Psoas muscle (tissue), 8 donors: ENCODE data around the gene VIL1. TPM values are rescaled to one million over a fixed set of nuclear protein-coding genes. Genes with fewer than 3 reads are reported as not detected.

ENCODE experiments used
- ATAC-seq, 4 donors: fragments of 200-7000 bp; cut with Tn5 transposase; one replicate each; pipeline ENCODE4 v1.9.1; 2020; ENCODE audit warnings: moderate library complexity in 3 of 4, mild to moderate bottlenecking in 2 of 4
- DNase-seq, 2 donors: peaks; one replicate each; pipeline ENCODE4 v3.0.0-alpha.2; 2020
- H3K27ac ChIP-seq: fragments of 200-600 bp; one replicate; pipeline ENCODE4 v1.8.0; 2022
- H3K27me3 ChIP-seq, 3 donors: fragments of 200-600 bp in 1 of 3; one replicate each; pipeline versions ENCODE4 v1.6.1 to v1.8.0; 2013 to 2022; ENCODE audit warnings: low read length in 2 of 3, mild to moderate bottlenecking in 2 of 3, moderate library complexity in 1 of 3; ENCODE audit not compliant: insufficient read depth in 3 of 3
- H3K36me3 ChIP-seq, 2 donors: fragments of 200-600 bp in 1 of 2; one replicate each; pipeline versions ENCODE4 v1.6.1 to v1.8.0; 2013 to 2022; ENCODE audit warnings: low read depth in 1 of 2, mild to moderate bottlenecking in 1 of 2, moderate library complexity in 1 of 2; ENCODE audit not compliant: insufficient read depth in 1 of 2
- H3K4me1 ChIP-seq: fragments of 200-600 bp; one replicate; pipeline ENCODE4 v1.8.0; 2022
- H3K4me3 ChIP-seq: fragments of 200-600 bp; one replicate; pipeline ENCODE4 v1.8.0; 2022; ENCODE audit warnings: mild to moderate bottlenecking
- H3K9me3 ChIP-seq: fragments of 200-600 bp; one replicate; pipeline ENCODE4 v1.8.0; 2022
- CTCF ChIP-seq: fragments of 200-600 bp; IDR thresholded peaks from one replicate; pipeline ENCODE4 v1.8.0; 2022; ENCODE audit warnings: antibody characterized with exemption
- WGBS, 3 donors: extraction: QIAGEN DNeasy Blood & Tissue Kit; methylation state at CpG; one replicate each; pipeline versions ENCODE4 v1.1.6 to v1.1.7; 2013; 5-methylcytosine and 5-hydroxymethylcytosine counted together
- intact Hi-C, 2 donors: fragments of 100-400 bp; cut with DNase I; formaldehyde crosslinking; loops; one replicate each; pipeline versions ENCODE4 v1.11.0 to v1.14.2; 2022
- polyA plus RNA-seq, 3 donors: library from polyadenylated mRNA; stranded (reverse); fragments of 200-250 nt; gene quantifications; one replicate each; pipeline ENCODE4 v1.2.3, GENCODE V29; 2013
- total RNA-seq, 4 donors: library from RNA; stranded (reverse); fragmentation: NEBNext Ultra II Directional in 2 of 4; extraction: Animal tissue kit (Norgen Biotek cat#: 25700) in 2 of 4; gene quantifications; one replicate each; pipeline versions ENCODE4 v1.2.1 to v1.2.4, GENCODE V29; 2021 to 2023
- donor health status: healthy with polysubstance abuse.
- donor health status: DM: no; HTN: no; CAD: no; lungs with moderate emphysema.
- donor health status: Bipolar disorder and iron deficiency.
- donor health status: healthy.
- donor health status: DM: yes; HTN: yes; CAD: no.
- donor health status: DM: no; HTN: no; CAD: no.
- donor health status: DM: no; HTN: no; CAD: no.
- donor health status: DM: yes; HTN: yes; CAD: no.

Gene VIL1
- total and polyA plus RNA-seq, 7 donors = 0.08 to 0.10 (median 0.10) TPM; not detected in 4

GRCh38 chr2:218444692-218445357 lies 25.9 kb downstream of the VIL1 start:
- H3K9me3 ChIP-seq = no peaks in the 10 kb centered on the region
- no peak overlapping the region for H3K27ac ChIP-seq
- H3K36me3 ChIP-seq = peaks cover 0 to 17% of the 10 kb centered on the region in 2 donors
- no peak for ATAC-seq
- H3K4me1 ChIP-seq = no peaks in the 10 kb centered on the region
- DNase-seq = no peak
- H3K4me3 ChIP-seq = no peak overlapping the region
- no peak for TF ChIP-seq CTCF
- intact Hi-C loops = no loop called here
- no peaks in the 10 kb centered on the region for H3K27me3 ChIP-seq
- 97 to 99% (median 98%) methylated on average over 7 of the region's 7 CpGs for WGBS, 3 donors

GRCh38 chr2:218445602-218446001 lies 26.7 kb downstream of the VIL1 start:
- Histone ChIP-seq H3K4me1 (no peaks in the 10 kb centered on the region), H3K27ac (no peak overlapping the region), H3K4me3 (no peak overlapping the region), H3K27me3 (no peaks in the 10 kb centered on the region), H3K9me3 (no peaks in the 10 kb centered on the region), H3K36me3 (peaks cover 0 to 21% of the 10 kb centered on the region in 2 donors)
- no peak for TF ChIP-seq CTCF
- DNase-seq = no peak
- intact Hi-C loops = no loop called here
- no peak for ATAC-seq

- no peak for DNase-seq
- H3K36me3 ChIP-seq = peaks cover 0 to 21% of the 10 kb centered on the region in 2 donors
- 91 to 100% (median 98%) methylated on average over 6 of the region's 6 CpGs for WGBS, 3 donors
- H3K4me3 ChIP-seq = no peak overlapping the region
- H3K27me3 ChIP-seq = no peaks in the 10 kb centered on the region
- no peak overlapping the region for H3K27ac ChIP-seq
- TF ChIP-seq CTCF = no peak
- no peaks in the 10 kb centered on the region for H3K4me1 ChIP-seq
- ATAC-seq = no peak
- intact Hi-C loops = no loop called here
- no peaks in the 10 kb centered on the region for H3K9me3 ChIP-seq
Measured at GRCh38 chr2:218446547-218446946, 27.6 kb downstream of the VIL1 start.

- H3K36me3 ChIP-seq = peaks cover 0 to 25% of the 10 kb centered on the region in 2 donors
- WGBS, 3 donors = 98 to 100% (median 98%) methylated on average over 2 of the region's 2 CpGs
- H3K4me1 ChIP-seq = no peaks in the 10 kb centered on the region
- no peak for TF ChIP-seq CTCF
- H3K4me3 ChIP-seq = no peak overlapping the region
- no peak overlapping the region for H3K27ac ChIP-seq
- DNase-seq (no peak), ATAC-seq (no peak)
- H3K9me3 ChIP-seq = no peaks in the 10 kb centered on the region
- no peaks in the 10 kb centered on the region for H3K27me3 ChIP-seq
- intact Hi-C loops = no loop called here
Measured at GRCh38 chr2:218447072-218447471, 28.1 kb downstream of the VIL1 start.

- Histone ChIP-seq H3K4me1 (no peaks in the 10 kb centered on the region), H3K27me3 (no peaks in the 10 kb centered on the region), H3K9me3 (no peaks in the 10 kb centered on the region), H3K27ac (no peak overlapping the region), H3K4me3 (no peak overlapping the region), H3K36me3 (peaks cover 0 to 42% of the 10 kb centered on the region in 2 donors)
- intact Hi-C loops = no loop called here
- DNase-seq (no peak), ATAC-seq (no peak)
- no peak for TF ChIP-seq CTCF
- 55 to 63% (median 59%) methylated on average over 3 of the region's 3 CpGs for WGBS, 3 donors
Measured at GRCh38 chr2:218448934-218449333, 30.0 kb downstream of the VIL1 start.
